ENCODE measurements around the gene WDR26. TPM values are rescaled to one million over a fixed set of nuclear protein-coding genes. Genes with fewer than 3 reads are reported as not detected.

Gene WDR26
- total and polyA plus RNA-seq, 9 of the 15 experiments (the other 6 are each of a cell fraction or from before 2014, with no cell fraction given), result 11.5 to 66.0 (median 39.8) TPM

GRCh38 chr1:224435318-224435763 lies 744 bp upstream of the WDR26 start (continued):
- TF ChIP-seq CUX1 (CRISPR knock-in tag; IDR thresholded peaks at IDR 0.05) (0 out of 2 replicates have a peak, but pooled peaks have one; percentile 42), RUNX1 (IDR thresholded peaks at IDR 0.05; ENCODE audit: low read depth) (no peak), SMARCA5 (IDR thresholded peaks at IDR 0.05) (0 out of 2 replicates have a peak, but pooled peaks have one; percentile 3), TRIM28 (IDR thresholded peaks at IDR 0.05) (0 out of 2 replicates have a peak, but pooled peaks have one; percentile 24), KDM2B (CRISPR knock-in tag; IDR thresholded peaks at IDR 0.05) (peak; percentile 15; the same call in 1 of the 2 replicates), HLTF (IDR thresholded peaks at IDR 0.05) (no peak), TCFL5 (CRISPR knock-in tag; conservative IDR thresholded peaks at IDR 0.05) (no peak), ERF (CRISPR knock-in tag; IDR thresholded peaks at IDR 0.05) (no peak), ZBTB9 (CRISPR knock-in tag; IDR thresholded peaks at IDR 0.05) (0 out of 2 replicates have a peak, but pooled peaks have one; percentile 19), SUPT5H (IDR thresholded peaks at IDR 0.05) (no peak), TAF9B (IDR thresholded peaks at IDR 0.05; ENCODE audit: partially characterized antibody) (no peak), IFI16 (CRISPR knock-in tag; IDR thresholded peaks at IDR 0.05) (no peak), STAG1 (CRISPR knock-in tag; IDR thresholded peaks at IDR 0.05; ENCODE audit: borderline replicate concordance) (no peak; the same call in 1 of the 2 replicates), NKRF (IDR thresholded peaks at IDR 0.05; ENCODE audit: borderline replicate concordance) (no peak), STAT5A (IDR thresholded peaks at IDR 0.05; ENCODE audit: borderline replicate concordance, low read length) (no peak; the same call in 1 of the 2 replicates), SLC30A9 (CRISPR knock-in tag; IDR thresholded peaks at IDR 0.05) (no peak), XRCC3 (IDR thresholded peaks at IDR 0.05) (no peak), MBD1 (CRISPR knock-in tag; IDR thresholded peaks at IDR 0.05) (no peak), TAF1 (IDR thresholded peaks at IDR 0.05; ENCODE audit: control insufficient read depth, extremely low read depth, insufficient read depth, low read length, severe bottlenecking) (peak; percentile 42), C11orf30 (IDR thresholded peaks at IDR 0.05; ENCODE audit: low read depth) (peak; percentile 61), ZNF140 (CRISPR knock-in tag; IDR thresholded peaks at IDR 0.05) (no peak)

All from K562 (cell line).